Lower lobe of right lung (tissue), 2 donors: Measurements from ENCODE around the gene LAMB3. TPM values are rescaled to one million over a fixed set of nuclear protein-coding genes. Genes with fewer than 3 reads are reported as not detected.

ENCODE experiments used
- ATAC-seq, 2 donors: fragments of 200-7000 bp; cut with Tn5 transposase; one replicate each; pipeline ENCODE4 v1.9.1; 2020 to 2022; ENCODE audit warnings: mild to moderate bottlenecking in 2 of 2, moderate library complexity in 2 of 2
- DNase-seq: peaks from one replicate; pipeline ENCODE4 v3.0.0-alpha.2; 2020
- H3K27ac ChIP-seq: fragments of 200-600 bp; one replicate; pipeline ENCODE4 v1.8.0; 2022
- H3K27me3 ChIP-seq: fragments of 200-600 bp; one replicate; pipeline ENCODE4 v1.8.0; 2022; ENCODE audit warnings: low read depth
- H3K36me3 ChIP-seq: fragments of 200-600 bp; one replicate; pipeline ENCODE4 v1.8.0; 2022; ENCODE audit warnings: mild to moderate bottlenecking
- H3K4me1 ChIP-seq: fragments of 200-600 bp; one replicate; pipeline ENCODE4 v1.8.0; 2022
- H3K4me3 ChIP-seq: fragments of 200-600 bp; one replicate; pipeline ENCODE4 v1.8.0; 2022; ENCODE audit warnings: mild to moderate bottlenecking
- H3K9me3 ChIP-seq: fragments of 200-600 bp; one replicate; pipeline ENCODE4 v1.8.0; 2022
- CTCF ChIP-seq: fragments of 200-600 bp; IDR thresholded peaks from one replicate; pipeline ENCODE4 v1.8.0; 2022; ENCODE audit warnings: antibody characterized with exemption, mild to moderate bottlenecking
- intact Hi-C: fragments of 100-400 bp; cut with DNase I; formaldehyde crosslinking; loops from one replicate; pipeline ENCODE4 v1.11.0; 2022
- total RNA-seq: library from RNA; stranded (reverse); fragmentation: NEBNext Ultra II Directional; extraction: Animal tissue kit (Norgen Biotek cat#: 25700); gene quantifications from one replicate; pipeline ENCODE4 v1.2.1, GENCODE V29; 2021
- donor health status: DM: no; HTN: yes; CAD: no; lungs with severe emphysema.

The LAMB3 gene
- total RNA-seq, 1 donor from 2014 or later, result 47.2 TPM

DNA sequence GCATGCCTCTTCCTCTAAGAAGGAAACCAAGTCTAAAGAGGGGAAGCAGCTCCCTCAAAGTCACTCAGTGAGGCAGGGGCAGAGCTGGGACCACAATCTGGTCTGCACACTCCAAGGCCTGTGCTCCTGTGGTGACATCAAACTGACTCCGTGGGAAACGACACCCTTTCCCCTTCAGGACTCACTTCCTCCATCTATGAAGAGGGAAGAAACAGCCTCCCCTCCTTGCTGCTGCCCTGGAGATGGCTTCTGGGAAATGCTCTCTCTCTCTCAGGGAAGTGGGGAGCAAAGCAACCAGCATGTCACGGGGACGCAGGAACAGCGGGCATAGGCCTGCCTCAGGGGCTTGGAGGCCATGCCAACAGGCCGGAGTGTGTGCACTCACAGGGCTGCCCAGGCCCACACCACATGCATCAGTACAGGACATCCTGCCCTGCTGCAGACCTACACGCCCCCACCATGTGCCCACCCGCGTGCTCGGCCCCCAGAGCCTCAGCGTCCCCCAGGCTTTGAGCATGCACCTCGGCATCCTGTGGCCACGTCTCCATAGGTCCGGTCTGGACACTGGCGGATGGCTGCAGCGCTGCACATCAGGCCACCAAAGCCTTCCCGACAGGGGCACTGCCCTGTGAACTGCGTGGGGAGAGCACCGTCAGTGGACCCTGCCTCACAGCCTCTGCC is 25.7 kb downstream of the LAMB3 start:
- DNase-seq, result no peak
- intact Hi-C loops, result no loop called here

DNA sequence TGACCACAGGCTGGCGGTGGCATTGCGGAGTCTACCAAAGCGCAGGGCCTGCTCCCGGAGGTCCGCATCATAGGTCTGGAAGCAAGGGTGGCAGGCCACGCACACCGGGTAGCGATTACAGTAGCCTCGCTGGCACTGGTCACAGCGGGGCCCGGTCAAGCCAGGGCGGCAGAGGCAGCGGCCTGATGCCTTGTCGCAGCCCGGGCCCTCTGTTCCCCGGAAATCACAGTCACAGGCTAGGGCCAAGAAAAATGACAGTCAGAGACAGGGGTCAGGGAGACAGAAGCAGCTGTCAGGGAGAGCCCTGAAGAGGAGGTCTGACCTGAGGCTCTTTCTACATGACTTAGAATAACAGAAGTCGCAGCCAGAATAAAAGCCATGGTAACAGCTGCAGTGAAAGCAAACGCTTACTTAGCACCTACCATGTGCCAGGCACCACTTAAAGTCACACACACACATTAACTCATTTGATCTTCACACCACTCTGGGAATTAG is 26.4 kb downstream of the LAMB3 start:
- Histone ChIP-seq H3K4me1 (peaks cover 22% of the 10 kb centered on the region), H3K9me3 (no peaks in the 10 kb centered on the region), H3K4me3 (no peak overlapping the region), H3K27me3 (no peaks in the 10 kb centered on the region), H3K36me3 (peaks cover 10% of the 10 kb centered on the region), H3K27ac (peak overlapping the region; percentile 48)
- peak in 1 of 2 donors; percentile 5 for ATAC-seq
- intact Hi-C loops, result no loop called here
- no peak for DNase-seq
- TF ChIP-seq CTCF, result no peak

More for the DNA sequence above, 25.7 kb downstream of the LAMB3 start:
- Histone ChIP-seq H3K4me3 (no peak overlapping the region), H3K9me3 (no peaks in the 10 kb centered on the region), H3K4me1 (peaks cover 21% of the 10 kb centered on the region), H3K27me3 (no peaks in the 10 kb centered on the region), H3K36me3 (peaks cover 10% of the 10 kb centered on the region), H3K27ac (peak overlapping the region; percentile 48)
- TF ChIP-seq CTCF, result no peak
- ATAC-seq, result peak; percentile 17 to 32

- no peak for TF ChIP-seq CTCF
- no peaks in the 10 kb centered on the region for H3K9me3 ChIP-seq
- DNase-seq (no peak), ATAC-seq (no peak)
- H3K36me3 ChIP-seq, result peaks cover 10% of the 10 kb centered on the region
- H3K27me3 ChIP-seq, result no peaks in the 10 kb centered on the region
- peaks cover 27% of the 10 kb centered on the region for H3K4me1 ChIP-seq
- intact Hi-C loops, result no loop called here
- no peak overlapping the region for H3K4me3 ChIP-seq
- no peak overlapping the region for H3K27ac ChIP-seq
These were observed 27.4 kb downstream of the LAMB3 start for GRCh38 chr1:209624558-209625549.

GRCh38 chr1:209622841-209623829 is 29.1 kb downstream of the LAMB3 start:
- Histone ChIP-seq H3K4me3 (no peak overlapping the region), H3K4me1 (peaks cover 27% of the 10 kb centered on the region), H3K9me3 (no peaks in the 10 kb centered on the region), H3K36me3 (peaks cover 10% of the 10 kb centered on the region), H3K27me3 (no peaks in the 10 kb centered on the region), H3K27ac (no peak overlapping the region)
- ATAC-seq (no peak), DNase-seq (no peak)
- TF ChIP-seq CTCF, result no peak
- intact Hi-C loops, result no loop called here
